ENCODE measurements around the gene ZNF862. TPM values are rescaled to one million over a fixed set of nuclear protein-coding genes. Genes with fewer than 3 reads are reported as not detected.
A peak's percentile ranks its signal among the peaks of the same experiment; 100 is the strongest.

The ZNF862 gene
- total RNA-seq, 1 donor from 2014 or later = 8.0 TPM

- no peak for DNase-seq (ENCODE audit: low read depth)
- no peak overlapping the region for H3K4me3 ChIP-seq (ENCODE audit: low read depth, low read length)
- no peak for TF ChIP-seq CTCF (conservative IDR thresholded peaks at IDR 0.05; ENCODE audit: low read depth, low read length)
These were observed 44.9 kb upstream of the ZNF862 start for GRCh38 chr7:149793261-149793660.

- no peak for TF ChIP-seq CTCF (conservative IDR thresholded peaks at IDR 0.05; ENCODE audit: low read depth, low read length)
- DNase-seq (ENCODE audit: low read depth) = no peak
- H3K4me3 ChIP-seq (ENCODE audit: low read depth, low read length) = no peak overlapping the region
These were observed 43.5 kb upstream of the ZNF862 start for GRCh38 chr7:149794661-149795060.

- DNase-seq (ENCODE audit: low read depth) = no peak
- TF ChIP-seq CTCF (conservative IDR thresholded peaks at IDR 0.05; ENCODE audit: low read depth, low read length) = no peak
- no peak overlapping the region for H3K4me3 ChIP-seq (ENCODE audit: low read depth, low read length)
These were observed 43.0 kb upstream of the ZNF862 start for GRCh38 chr7:149795126-149795525.

GRCh38 chr7:149796287-149796860 lies 41.8 kb upstream of the ZNF862 start:
- H3K4me3 ChIP-seq (ENCODE audit: low read depth, low read length) = no peak overlapping the region
- TF ChIP-seq CTCF (conservative IDR thresholded peaks at IDR 0.05; ENCODE audit: low read depth, low read length) = no peak
- no peak for DNase-seq (ENCODE audit: low read depth)

- no peak for TF ChIP-seq CTCF (conservative IDR thresholded peaks at IDR 0.05; ENCODE audit: low read depth, low read length)
- H3K4me3 ChIP-seq (ENCODE audit: low read depth, low read length) = no peak overlapping the region
- no peak for DNase-seq (ENCODE audit: low read depth)
These were observed 40.4 kb upstream of the ZNF862 start for GRCh38 chr7:149797771-149798170.

GRCh38 chr7:149799397-149800168 lies 38.6 kb upstream of the ZNF862 start:
- no peak overlapping the region for H3K4me3 ChIP-seq (ENCODE audit: low read depth, low read length)
- DNase-seq (ENCODE audit: low read depth) = no peak
- peak; percentile 56 for TF ChIP-seq CTCF (conservative IDR thresholded peaks at IDR 0.05; ENCODE audit: low read depth, low read length)

- H3K4me3 ChIP-seq (ENCODE audit: low read depth, low read length) = no peak overlapping the region
- TF ChIP-seq CTCF (conservative IDR thresholded peaks at IDR 0.05; ENCODE audit: low read depth, low read length) = no peak
- DNase-seq (ENCODE audit: low read depth) = no peak
These were observed 38.0 kb upstream of the ZNF862 start for GRCh38 chr7:149800169-149800555.

All from epithelial cell of proximal tubule (primary cell).